H9 (cell line): ENCODE results near the gene SFXN5. TPM values are rescaled to one million over a fixed set of nuclear protein-coding genes. Genes with fewer than 3 reads are reported as not detected.

Experiments
- DNase-seq: peaks from one replicate; pipeline ENCODE4 v3.0.0-alpha.2; 2017
- H2AFZ ChIP-seq: one replicate; pipeline ENCODE4 v1.6.1; 2013; ENCODE audit warnings: mild to moderate bottlenecking, low read length, control low read depth, moderate library complexity
- H2AK5ac ChIP-seq: 2 replicates; pipeline ENCODE4 v1.6.1; 2013; ENCODE audit warnings: low read length, control low read depth, mixed read lengths; ENCODE audit not compliant: insufficient read length
- H2BK120ac ChIP-seq: one replicate; pipeline ENCODE4 v1.6.1; 2013; ENCODE audit warnings: low read depth, mild to moderate bottlenecking, low read length, control low read depth, inconsistent platforms; ENCODE audit not compliant: poor library complexity, severe bottlenecking
- H2BK12ac ChIP-seq: 2 replicates; pipeline ENCODE4 v1.6.1; 2013; ENCODE audit warnings: low read length, control low read depth, mixed read lengths, low read depth; ENCODE audit not compliant: insufficient read length
- H2BK15ac ChIP-seq: 2 replicates; pipeline ENCODE4 v1.6.1; 2013; ENCODE audit warnings: low read depth, low read length, control low read depth
- H2BK20ac ChIP-seq: one replicate; pipeline ENCODE4 v1.6.1; 2013; ENCODE audit warnings: low read depth, mild to moderate bottlenecking, low read length, control low read depth, inconsistent platforms; ENCODE audit not compliant: poor library complexity, severe bottlenecking
- H2BK5ac ChIP-seq: 2 replicates; pipeline ENCODE4 v1.6.1; 2013; ENCODE audit warnings: low read length, control low read depth, mixed read lengths; ENCODE audit not compliant: insufficient read length
- H3K14ac ChIP-seq: 2 replicates; pipeline ENCODE4 v1.6.1; 2013; ENCODE audit warnings: low read length, control low read depth; ENCODE audit not compliant: insufficient read depth
- H3K18ac ChIP-seq: 2 replicates; pipeline ENCODE4 v1.6.1; 2013; ENCODE audit warnings: low read depth, mild to moderate bottlenecking, mixed read lengths, low read length, control low read depth; ENCODE audit not compliant: insufficient read length
- H3K23ac ChIP-seq: 2 replicates; pipeline ENCODE4 v1.6.1; 2013; ENCODE audit warnings: low read length, control low read depth, mixed read lengths, low read depth; ENCODE audit not compliant: insufficient read length
- H3K23me2 ChIP-seq: 2 replicates; pipeline ENCODE4 v1.6.1; 2013; ENCODE audit warnings: low read depth, mild to moderate bottlenecking, mixed read lengths, low read length, control low read depth; ENCODE audit not compliant: insufficient read length, poor library complexity, severe bottlenecking
- H3K27ac ChIP-seq: 2 replicates; pipeline ENCODE4 v1.5.1; 2013; ENCODE audit warnings: low read length, control low read depth, mixed read lengths, low read depth; ENCODE audit not compliant: insufficient read length
- H3K27me3 ChIP-seq: 2 replicates; pipeline ENCODE4 v1.6.1; 2013; ENCODE audit warnings: low read length, control low read depth, inconsistent platforms; ENCODE audit not compliant: insufficient read depth
- H3K4ac ChIP-seq: 2 replicates; pipeline ENCODE4 v1.6.1; 2013; ENCODE audit warnings: low read depth, mild to moderate bottlenecking, control low read depth, inconsistent platforms, low read length, moderate library complexity
- H3K4me1 ChIP-seq: 2 replicates; pipeline ENCODE4 v1.6.1; 2013; ENCODE audit warnings: low read length, control low read depth, inconsistent platforms; ENCODE audit not compliant: insufficient read depth
- H3K4me2 ChIP-seq: 2 replicates; pipeline ENCODE4 v1.6.1; 2013; ENCODE audit warnings: low read length, control low read depth, mixed read lengths; ENCODE audit not compliant: insufficient read length, insufficient read depth
- H3K56ac ChIP-seq: 2 replicates; pipeline ENCODE4 v1.6.1; 2013; ENCODE audit warnings: low read depth, mild to moderate bottlenecking, mixed read lengths, low read length, control low read depth; ENCODE audit not compliant: insufficient read length
- H3K79me1 ChIP-seq: 2 replicates; pipeline ENCODE4 v1.6.1; 2013; ENCODE audit warnings: low read depth, mild to moderate bottlenecking, moderate library complexity, low read length, control low read depth, inconsistent platforms; ENCODE audit not compliant: insufficient read depth, poor library complexity, severe bottlenecking
- H3K79me2 ChIP-seq: 2 replicates; pipeline ENCODE4 v1.6.1; 2013; ENCODE audit warnings: low read length, control low read depth, inconsistent platforms; ENCODE audit not compliant: insufficient read depth
- H3K9ac ChIP-seq: 2 replicates; pipeline ENCODE4 v1.6.1; 2013; ENCODE audit warnings: low read length, control low read depth, mixed read lengths; ENCODE audit not compliant: insufficient read length; ENCODE audit errors: extremely low read depth
- H3K9me3 ChIP-seq: one replicate; pipeline ENCODE4 v1.6.1; 2013; ENCODE audit warnings: low read depth, low read length, inconsistent platforms; ENCODE audit not compliant: control insufficient read depth
- H3T11ph ChIP-seq: one replicate; pipeline ENCODE4 v1.6.1; 2013; ENCODE audit warnings: mild to moderate bottlenecking, low read length, control low read depth, inconsistent platforms
- H4K20me1 ChIP-seq: one replicate; pipeline ENCODE4 v1.6.1; 2013; ENCODE audit not compliant: control insufficient read depth, insufficient read length, insufficient read depth
- H4K5ac ChIP-seq: 2 replicates; pipeline ENCODE4 v1.6.1; 2013; ENCODE audit warnings: low read depth, mild to moderate bottlenecking, mixed read lengths, low read length, control low read depth; ENCODE audit not compliant: insufficient read length
- H4K8ac ChIP-seq: replicated peaks from 2 replicates; pipeline ENCODE4 v1.6.1; 2013; ENCODE audit warnings: low read length, control low read depth, mixed read lengths, low read depth; ENCODE audit not compliant: insufficient read length
- H4K91ac ChIP-seq: 2 replicates; pipeline ENCODE4 v1.6.1; 2013; ENCODE audit warnings: low read depth, mild to moderate bottlenecking, moderate library complexity, mixed read lengths, low read length, control low read depth; ENCODE audit not compliant: insufficient read length
- H3K27ac Mint-ChIP-seq, 3 experiments: 2 replicates in 2 of 3; 3 replicates in 1 of 3; pipeline ENCODE4 v1.8.0; 2020 to 2021; ENCODE audit warnings: mixed read lengths in 3 of 3, mild to moderate bottlenecking in 1 of 3, moderate library complexity in 1 of 3
- H3K27me3 Mint-ChIP-seq: 2 replicates; pipeline ENCODE4 v1.8.0; 2021; ENCODE audit warnings: low read depth, mild to moderate bottlenecking, moderate library complexity, mixed read lengths
- H3K36me3 Mint-ChIP-seq, 3 experiments: 2 replicates in 2 of 3; 3 replicates in 1 of 3; pipeline ENCODE4 v1.8.0; 2020 to 2021; ENCODE audit warnings: low read depth in 3 of 3, mixed read lengths in 3 of 3; ENCODE audit not compliant: insufficient read depth in 1 of 3
- H3K4me1 Mint-ChIP-seq, 2 experiments: 2 replicates each; pipeline ENCODE4 v1.8.0; 2020; ENCODE audit warnings: mixed read lengths in 2 of 2
- H3K4me3 Mint-ChIP-seq, 2 experiments: 2 replicates in 1 of 2; 3 replicates in 1 of 2; pipeline ENCODE4 v1.8.0; 2020 to 2021; ENCODE audit warnings: mild to moderate bottlenecking in 2 of 2, mixed read lengths in 2 of 2, moderate library complexity in 1 of 2
- H3K9me3 Mint-ChIP-seq, 2 experiments: 2 replicates in 1 of 2; 3 replicates in 1 of 2; pipeline ENCODE4 v1.8.0; 2020; ENCODE audit warnings: mild to moderate bottlenecking in 2 of 2, mixed read lengths in 2 of 2, moderate library complexity in 1 of 2
- CTCF ChIP-seq: fragments of 200-600 bp; sonication (generic); conservative IDR thresholded peaks from 3 replicates; pipeline ENCODE4 v1.8.0; 2021; ENCODE audit warnings: antibody characterized with exemption, mild to moderate bottlenecking
- WGBS: extraction: QIAGEN DNeasy Blood & Tissue Kit; methylation state at CpG from one replicate; pipeline ENCODE4 v1.1.7; 2013; ENCODE audit warnings: missing lambda C conversion rate, low lambda C conversion rate, mixed read lengths; ENCODE audit not compliant: insufficient read length; ENCODE audit errors: extremely low coverage; 5-methylcytosine and 5-hydroxymethylcytosine counted together
- total RNA-seq: library from RNA; stranded (reverse); gene quantifications from 2 replicates; pipeline ENCODE4 v1.2.1, GENCODE V29; 2021

SFXN5 gene
- total RNA-seq, 1 experiment from 2014 or later: 30.9 TPM

GRCh38 chr2:73089270-73090030 lies 17.9 kb upstream of the SFXN5 start:
- Histone ChIP-seq H3K27me3 (no peaks in the 10 kb centered on the region), H3K56ac (no peak overlapping the region), H2BK12ac (no peak overlapping the region), H4K20me1 (no peaks in the 10 kb centered on the region), H2AFZ (no peak overlapping the region), H2BK20ac (no peak overlapping the region), H3K9me3 (no peaks in the 10 kb centered on the region), H3K27ac (no peak overlapping the region), H2BK15ac (no peak overlapping the region), H3K4ac (no peak overlapping the region), H4K5ac (no peak overlapping the region), H3K4me1 (no peaks in the 10 kb centered on the region), H3T11ph (no peak overlapping the region), H3K4me2 (no peak overlapping the region), H4K91ac (no peak overlapping the region), H3K18ac (no peak overlapping the region), H4K8ac (no peak overlapping the region), H2BK120ac (no peak overlapping the region), H3K79me2 (no peaks in the 10 kb centered on the region), H2AK5ac (no peak overlapping the region), H3K23ac (no peak overlapping the region), H3K23me2 (no peaks in the 10 kb centered on the region), H3K14ac (no peak overlapping the region), H2BK5ac (no peak overlapping the region), H3K79me1 (no peaks in the 10 kb centered on the region), H3K9ac (no peak overlapping the region)
- Mint-ChIP-seq H3K4me1 (peaks cover 13 to 14% of the 10 kb centered on the region in 2 experiments), H3K36me3 (peaks cover 3 to 5% (median 5%) of the 10 kb centered on the region in 3 experiments; a peak in 4 of 7 replicates), H3K27me3 (no peaks in the 10 kb centered on the region), H3K9me3 (no peaks in the 10 kb centered on the region), H3K27ac (no peak overlapping the region; a peak in 3 of 7 replicates), H3K4me3 (no peak overlapping the region; a peak in 1 of 5 replicates)
- no CpG with 5 or more reads among the region's 11 CpGs for WGBS
- TF ChIP-seq CTCF: no peak
- no peak for DNase-seq
